HuH-7 (cell line): Measurements from ENCODE around the gene ANGEL2.

Experiments used
- DNase-seq: peaks from one replicate; pipeline ENCODE4 v3.0.0; 2011; ENCODE audit warnings: low spot score

Gene ANGEL2

DNA sequence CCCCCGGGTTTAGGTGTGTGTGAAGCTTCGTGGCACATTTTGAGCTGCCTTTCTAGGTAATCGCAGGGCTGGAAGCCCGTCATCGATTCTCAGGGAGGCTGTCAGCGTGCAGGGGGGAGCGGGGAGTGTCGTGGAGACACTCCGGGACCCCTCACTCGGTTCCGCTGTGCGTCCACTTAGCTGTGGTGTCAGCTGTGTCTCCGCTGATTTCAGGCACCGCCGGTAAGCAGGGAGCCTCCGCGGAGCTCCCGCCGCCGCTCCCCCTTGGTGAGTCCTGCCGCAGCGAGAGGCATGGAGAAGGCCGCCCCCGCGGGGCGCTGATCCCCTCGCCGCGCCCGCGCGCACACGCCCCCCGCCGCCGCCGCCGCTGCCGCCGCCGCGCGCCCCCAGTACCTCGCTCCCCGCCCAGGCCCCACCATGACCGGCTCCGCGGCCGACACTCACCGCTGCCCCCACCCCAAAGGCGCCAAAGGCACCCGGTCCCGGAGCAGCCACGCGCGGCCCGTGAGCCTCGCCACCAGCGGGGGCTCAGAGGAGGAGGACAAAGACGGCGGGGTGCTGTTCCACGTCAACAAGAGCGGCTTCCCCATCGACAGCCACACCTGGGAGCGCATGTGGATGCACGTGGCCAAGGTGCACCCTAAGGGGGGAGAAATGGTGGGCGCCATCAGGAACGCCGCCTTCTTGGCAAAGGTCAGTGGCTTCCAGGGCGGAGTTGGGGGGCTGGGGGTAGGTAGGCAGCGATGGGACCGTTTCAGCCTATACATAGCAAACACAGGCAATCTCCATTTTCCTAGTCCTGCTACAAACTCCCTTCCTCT lies 64.3 kb downstream of the ANGEL2 start:
- DNase-seq = no peak

DNA sequence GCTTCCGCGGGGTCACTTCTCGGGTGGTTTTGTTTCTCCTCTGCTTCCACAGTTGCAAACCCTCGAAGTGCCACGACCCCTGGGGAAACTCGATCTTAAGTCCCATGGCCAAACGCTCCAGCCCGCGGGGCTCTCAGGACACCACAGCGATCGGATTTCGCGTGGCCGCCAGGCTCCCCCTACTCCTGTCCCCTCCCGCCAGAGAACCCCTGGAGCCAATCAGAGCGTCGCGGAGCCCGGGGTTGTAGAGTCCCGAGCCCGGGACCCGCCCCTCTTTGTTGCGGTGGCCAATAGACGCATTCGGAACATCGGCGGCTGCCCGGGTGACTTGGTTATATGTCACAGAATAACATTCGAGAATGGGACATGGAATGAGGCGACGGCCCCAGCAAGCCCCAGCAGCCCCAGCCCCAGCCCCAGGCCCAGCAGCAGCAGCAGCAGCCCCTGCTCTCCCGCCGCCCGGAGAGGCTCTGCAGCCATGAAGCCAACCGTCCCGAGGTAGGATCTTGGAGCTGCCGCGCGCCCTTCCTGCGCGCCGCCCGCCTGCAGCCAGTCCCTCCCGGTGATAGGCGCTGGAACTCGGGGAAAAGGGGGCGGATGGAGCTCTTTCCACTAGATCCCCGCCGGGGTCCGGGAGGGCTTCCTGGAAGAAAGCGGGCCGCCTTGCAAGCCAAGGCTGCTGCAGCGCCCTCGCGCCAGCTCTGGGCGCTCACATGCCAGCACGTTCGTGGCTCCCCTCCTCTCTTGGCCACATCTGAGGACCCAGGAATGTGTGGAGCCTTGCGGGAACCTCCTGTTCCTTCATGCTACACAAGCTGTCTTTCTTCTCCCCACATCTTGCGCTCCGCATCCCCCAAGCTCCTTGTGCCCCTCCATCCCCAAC lies 65.2 kb downstream of the ANGEL2 start, which contains the start of gene VASH2:
VASH2 (plus strand) TSS at position 299 of the 883 bp plus-strand sequence. CDS start 1,002 bp downstream, outside the sequence.
- peak; percentile 96 for DNase-seq

DNA sequence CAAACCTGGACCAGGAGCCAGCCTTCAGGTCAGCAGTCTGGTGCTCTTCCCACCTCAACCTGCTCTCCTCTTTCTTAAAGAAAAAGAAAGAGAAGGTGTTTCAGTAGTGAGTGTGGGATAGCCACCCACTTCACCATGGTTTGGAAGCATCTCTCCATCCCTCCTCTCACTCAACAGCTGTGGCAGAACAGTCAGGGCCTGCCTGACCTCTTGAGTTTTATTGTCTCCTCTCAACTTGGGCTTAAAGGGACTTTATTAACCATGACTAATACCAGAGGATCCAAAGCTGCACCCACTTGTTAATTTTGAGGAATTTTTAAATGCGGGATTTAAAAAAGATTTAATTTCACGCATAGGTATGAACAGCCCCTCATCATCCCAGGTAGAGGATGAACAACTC lies 65.9 kb downstream of the ANGEL2 start:
- no peak for DNase-seq

- DNase-seq = no peak
Measured at GRCh38 chr1:212946872-212947271, 68.8 kb downstream of the ANGEL2 start.

DNA sequence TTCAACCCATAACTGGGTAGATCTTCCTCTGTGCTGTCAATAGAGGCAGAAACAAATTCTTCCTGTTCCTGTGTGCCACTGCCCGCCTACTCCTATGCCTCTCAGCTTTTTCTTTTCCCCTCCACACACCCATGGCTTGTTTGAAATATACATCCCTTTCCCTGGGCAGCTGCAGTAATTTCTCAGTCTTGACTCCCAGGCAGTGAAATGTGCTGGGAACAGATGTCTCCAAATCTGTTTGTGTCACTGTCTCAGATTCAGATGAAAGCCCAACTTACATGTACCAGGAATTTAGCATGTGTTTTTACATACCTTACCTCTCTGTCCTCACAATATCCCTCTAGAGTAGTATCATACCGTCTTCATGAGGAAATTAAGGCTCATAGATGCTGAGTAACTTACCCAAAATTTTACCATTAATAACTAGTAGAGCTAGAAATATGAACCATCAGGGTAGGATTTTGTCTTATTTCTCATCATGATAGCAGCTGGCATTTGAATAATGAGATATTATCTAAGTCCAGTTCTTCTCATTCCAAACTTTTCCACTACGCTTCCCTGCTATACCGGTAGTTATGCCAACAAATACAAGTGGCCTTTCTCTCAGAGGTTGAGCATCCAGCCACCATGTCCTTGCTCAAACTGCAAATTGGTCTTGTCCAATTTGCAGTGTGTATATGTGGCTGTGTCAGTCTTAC lies 70.1 kb downstream of the ANGEL2 start:
- no peak for DNase-seq

DNA sequence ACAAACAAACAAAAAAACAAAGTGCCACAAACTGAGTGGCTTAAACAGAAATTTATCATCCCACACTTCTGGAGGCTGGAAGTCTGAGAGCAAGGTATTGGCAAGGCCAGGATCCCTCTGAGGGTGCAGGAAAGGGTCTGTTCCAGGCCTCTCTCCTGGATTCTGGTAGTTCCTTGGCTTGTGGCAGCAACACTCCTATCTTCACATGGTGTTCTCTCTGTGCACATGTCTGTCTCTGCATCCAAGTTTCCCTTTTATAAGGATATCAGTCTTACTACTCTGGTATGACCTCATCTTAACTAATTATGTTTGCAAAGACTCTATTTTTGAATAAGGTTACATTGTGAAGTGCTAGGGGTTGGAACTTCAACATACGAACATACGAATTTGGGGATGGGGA lies 70.6 kb downstream of the ANGEL2 start:
- DNase-seq = no peak

DNA sequence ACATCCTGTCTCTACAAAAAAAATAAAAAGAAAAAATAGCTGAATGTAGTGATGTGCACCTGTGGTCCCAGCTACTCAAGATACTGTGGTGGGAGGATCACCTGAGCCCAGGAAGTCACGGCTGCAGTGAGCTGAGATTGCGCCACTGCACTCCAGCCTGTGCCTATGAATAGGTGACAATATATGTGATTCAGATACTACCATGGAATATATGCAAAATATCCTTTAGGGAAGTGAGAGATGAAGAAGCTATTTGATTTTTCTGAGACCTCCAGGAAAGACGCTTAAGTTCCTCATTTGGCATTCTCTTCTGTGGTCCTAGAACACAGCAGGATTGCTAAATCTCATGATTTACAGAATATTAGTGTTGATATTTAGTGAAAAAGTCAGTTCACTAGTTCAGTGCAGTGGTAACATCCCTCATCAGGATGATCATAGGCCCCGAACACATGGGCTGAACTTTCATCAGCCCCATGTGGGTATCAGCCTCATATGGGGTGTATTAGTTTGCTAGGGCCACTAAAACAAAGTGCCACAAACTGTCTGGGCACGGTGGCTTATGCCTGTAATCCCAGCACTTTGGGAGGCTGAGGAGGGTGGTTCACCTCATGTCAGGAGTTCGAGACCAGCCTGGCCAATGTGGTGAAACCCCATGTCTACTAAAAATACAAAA lies 71.3 kb downstream of the ANGEL2 start:
- DNase-seq = no peak

- DNase-seq = no peak
Measured at GRCh38 chr1:212943393-212943710, 72.3 kb downstream of the ANGEL2 start.

- no peak for DNase-seq
Measured at GRCh38 chr1:212942679-212943392, 72.8 kb downstream of the ANGEL2 start.
